GM21786 (cell line): Measurements from ENCODE around the gene MROH2A.

ENCODE experiments used
- ATAC-seq: cut with Tn5 transposase; IDR thresholded peaks from one replicate; pipeline ENCODE4 v1.9.1; 2021; ENCODE audit not compliant: unreplicated experiment

The MROH2A gene

DNA sequence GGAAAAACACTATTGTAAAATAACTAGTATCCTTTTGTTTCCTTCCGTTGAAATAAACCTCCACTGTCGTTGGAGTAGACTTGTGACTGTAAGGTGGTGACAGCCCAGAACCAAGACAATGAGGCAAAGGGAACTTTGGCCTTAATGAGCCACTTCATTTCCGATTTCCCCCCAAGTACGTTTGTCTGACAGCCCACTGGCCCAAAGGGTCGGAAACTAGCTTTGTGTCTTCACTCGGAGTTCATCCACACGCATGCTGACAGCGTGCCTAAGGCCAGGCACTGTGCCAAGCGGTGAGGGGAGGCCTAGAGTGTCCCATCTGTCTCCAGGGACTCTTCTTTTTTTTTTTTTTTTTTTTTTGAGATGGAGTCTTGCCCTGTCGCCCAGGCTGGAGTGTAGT is 55.2 kb downstream of the MROH2A start:
- ATAC-seq: no peak

DNA sequence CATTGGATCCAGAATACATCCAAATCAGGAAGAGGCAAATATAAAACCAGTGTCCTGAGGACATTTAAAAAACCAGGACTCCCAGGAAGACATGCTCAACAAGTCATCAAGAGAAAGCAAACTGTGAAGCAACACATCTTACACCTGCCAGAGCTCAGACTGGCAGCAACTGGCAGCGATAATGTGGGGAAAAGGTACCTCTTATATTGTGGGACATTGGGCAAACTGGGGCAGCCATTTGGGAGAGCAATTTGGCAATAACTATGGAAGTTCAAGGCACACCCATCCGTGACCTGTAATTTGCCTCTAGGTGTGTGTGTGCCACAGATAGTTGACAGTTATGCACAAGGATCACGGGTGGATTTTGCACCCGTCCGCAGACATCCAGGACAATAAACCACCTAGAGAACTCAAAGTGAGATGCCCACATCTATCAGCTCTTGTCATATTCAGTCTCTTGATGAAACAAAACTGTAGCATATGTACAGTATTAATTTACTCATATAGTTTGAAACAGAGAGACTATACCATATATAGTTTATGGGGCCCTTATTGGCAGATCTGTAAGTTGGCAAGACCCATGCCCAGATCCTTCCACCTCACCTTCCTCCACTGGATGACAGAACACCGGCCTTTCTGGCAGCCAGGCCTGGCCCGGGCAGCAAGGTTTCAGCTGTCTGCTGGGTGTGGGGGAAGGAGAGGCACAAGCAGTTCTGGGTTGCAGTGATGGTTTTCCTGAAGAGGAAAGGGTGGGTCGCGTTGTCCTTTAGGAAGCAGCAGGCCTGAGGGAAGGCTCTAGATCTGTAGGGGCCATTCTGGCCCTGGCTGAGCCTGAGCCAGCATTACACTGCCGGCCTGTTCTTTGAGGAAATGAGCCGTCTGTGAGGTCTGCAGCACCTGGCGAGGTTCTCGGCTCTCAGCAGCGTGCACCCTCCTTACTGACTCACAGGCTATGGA is 57.4 kb downstream of the MROH2A start:
- no peak for ATAC-seq

DNA sequence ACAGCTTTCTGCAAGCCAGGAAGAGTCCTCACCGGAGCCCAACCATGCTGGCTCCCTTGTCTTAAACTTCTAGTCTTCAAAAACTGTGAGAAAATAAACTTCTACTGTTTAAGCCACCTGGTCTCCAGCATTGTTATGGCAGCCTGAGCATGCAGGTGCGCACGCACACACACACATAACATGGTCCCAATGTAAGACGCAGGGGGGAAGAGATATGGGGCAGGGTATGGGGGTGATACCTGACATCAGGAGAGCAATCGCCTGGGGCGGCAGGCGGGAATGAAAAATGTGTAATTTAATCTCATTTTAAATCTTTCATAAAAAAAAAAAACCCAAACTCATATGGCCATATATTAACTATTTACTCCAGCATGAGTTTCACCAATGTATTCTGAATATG is 58.2 kb downstream of the MROH2A start:
- ATAC-seq: no peak

DNA sequence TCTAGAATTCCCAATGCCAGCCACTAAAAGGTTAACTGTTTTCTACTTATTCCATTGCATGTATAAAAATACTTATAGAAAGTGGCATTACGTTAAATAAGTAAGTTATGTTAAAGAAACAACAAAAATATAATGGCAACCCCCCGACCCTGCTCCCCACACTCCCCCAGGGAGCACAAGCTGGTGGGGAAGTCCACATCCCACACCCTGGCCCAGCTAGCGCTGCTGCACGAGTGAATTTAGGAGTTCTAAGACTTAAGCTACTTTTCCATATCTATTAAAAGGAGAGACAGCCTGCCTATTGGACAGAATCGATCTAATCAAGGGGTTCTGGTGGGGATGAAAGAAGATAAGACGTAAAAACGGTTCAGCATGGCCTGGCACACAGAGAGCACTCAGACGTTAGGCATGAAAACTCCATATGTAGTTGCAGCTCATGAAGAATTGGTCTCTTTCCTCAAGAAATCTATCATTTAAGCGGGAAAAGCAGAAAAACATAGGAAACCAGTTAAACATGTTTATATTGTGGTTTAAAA is 59.6 kb downstream of the MROH2A start:
- ATAC-seq: no peak

DNA sequence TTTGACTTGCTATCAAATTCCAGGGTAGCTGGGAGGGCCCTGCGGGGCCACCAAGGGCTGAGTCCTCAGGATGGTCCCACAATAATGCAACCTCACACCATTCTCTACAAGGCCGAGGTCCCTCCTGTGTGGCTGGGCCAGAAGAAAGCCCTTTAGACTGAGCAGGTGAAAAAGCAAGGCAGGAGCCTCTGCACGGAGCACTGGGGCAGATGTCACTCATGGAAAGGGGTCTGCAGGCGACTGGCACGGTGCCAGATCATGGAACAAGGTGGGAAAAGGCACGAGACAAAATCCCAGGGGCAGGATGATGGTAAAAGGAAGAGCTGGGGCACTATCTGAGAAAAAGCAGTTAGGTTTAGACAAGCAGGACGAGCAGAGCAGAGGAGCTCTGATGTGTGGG is 60.1 kb downstream of the MROH2A start:
- ATAC-seq: no peak

DNA sequence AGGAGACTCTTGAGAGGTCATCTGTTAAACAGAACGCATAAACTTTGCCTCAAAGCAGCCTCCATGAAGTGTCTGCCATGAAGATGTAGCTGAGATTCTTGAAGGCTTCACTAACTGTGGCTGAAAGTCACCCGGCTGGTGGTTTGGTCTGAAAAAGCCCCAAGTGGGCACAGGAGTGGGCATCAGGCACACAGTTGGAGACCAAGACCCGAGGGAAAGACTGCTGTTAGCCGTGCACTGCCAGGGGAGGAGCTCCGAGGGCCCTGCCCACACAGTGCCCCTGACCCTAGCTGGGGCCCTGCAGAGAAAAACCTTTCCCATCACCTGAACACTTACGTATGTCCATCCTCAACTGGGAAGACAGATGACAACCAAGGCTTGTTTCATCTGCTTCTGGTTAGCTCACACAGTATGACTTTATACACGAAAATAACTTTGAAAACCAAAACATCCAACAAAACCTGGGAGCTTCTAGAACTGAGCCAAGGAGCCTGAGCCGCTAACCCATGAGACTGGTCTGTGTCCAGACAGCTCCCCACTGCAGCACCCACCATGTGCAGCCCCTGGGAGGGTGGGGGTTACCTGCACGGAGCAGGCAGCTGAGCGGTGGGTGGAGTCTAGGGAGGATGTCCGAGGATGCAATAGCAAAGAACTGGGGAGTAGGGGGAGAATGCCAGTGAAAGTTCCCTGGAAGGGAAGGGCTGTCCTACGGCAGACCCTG is 60.8 kb downstream of the MROH2A start:
- ATAC-seq: no peak

DNA sequence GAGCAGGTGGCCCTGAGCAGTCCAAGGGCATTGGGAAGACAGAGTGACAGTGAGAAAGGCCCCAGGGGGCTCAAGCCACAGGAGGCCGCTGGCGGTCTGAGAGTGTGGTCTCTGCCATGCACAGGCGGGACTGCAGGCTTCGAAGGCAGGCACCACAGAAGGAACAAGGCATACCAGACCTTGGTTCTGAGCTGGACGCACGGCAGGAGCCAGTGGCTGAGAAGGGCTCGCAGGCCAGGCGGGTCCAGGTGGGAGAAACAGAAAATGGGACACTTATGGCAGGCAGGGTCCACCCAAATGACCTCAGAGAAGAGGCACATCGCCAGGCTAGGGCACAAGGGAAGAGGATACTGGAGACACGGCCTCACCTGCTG is 61.3 kb downstream of the MROH2A start:
- ATAC-seq: no peak

DNA sequence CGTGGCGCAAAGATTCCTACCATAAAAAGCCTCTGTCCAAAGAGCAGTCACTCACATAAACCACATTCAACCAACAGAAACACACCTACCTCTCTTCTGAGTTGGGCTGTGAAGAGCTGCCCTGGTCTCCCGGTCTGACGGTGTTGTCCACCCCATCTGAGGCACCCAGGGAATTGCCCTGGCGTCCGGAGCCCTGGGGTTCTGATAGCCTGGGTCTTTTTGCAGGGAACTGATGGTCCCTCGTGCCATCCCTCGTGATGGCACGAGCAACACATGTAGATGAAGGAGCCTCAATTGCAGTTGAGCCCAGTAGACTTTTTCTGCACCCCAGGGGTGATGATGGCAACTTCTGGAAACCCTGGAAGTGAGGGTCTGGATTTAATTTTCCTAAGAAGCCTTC is 62.4 kb downstream of the MROH2A start:
- ATAC-seq: no peak

DNA sequence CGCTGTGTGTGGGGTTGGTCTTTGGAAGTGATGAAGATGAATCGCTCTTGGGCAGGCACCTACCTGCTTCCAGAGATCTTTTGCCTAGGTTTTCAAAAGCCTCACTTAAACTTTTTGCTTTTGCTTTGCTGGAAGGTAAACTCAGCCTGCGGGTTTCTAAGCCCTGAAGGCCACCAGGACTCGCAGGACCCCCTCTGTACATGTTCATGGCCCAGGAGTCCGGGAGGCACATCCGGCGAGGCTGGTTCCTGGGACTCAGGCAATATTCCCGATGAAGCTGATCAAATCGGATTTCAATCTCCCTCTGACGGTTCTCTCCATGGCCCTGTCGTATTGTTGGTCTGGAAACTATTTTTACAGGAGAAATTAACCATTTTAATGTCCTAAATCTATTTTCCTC is 63.1 kb downstream of the MROH2A start:
- ATAC-seq: no peak

DNA sequence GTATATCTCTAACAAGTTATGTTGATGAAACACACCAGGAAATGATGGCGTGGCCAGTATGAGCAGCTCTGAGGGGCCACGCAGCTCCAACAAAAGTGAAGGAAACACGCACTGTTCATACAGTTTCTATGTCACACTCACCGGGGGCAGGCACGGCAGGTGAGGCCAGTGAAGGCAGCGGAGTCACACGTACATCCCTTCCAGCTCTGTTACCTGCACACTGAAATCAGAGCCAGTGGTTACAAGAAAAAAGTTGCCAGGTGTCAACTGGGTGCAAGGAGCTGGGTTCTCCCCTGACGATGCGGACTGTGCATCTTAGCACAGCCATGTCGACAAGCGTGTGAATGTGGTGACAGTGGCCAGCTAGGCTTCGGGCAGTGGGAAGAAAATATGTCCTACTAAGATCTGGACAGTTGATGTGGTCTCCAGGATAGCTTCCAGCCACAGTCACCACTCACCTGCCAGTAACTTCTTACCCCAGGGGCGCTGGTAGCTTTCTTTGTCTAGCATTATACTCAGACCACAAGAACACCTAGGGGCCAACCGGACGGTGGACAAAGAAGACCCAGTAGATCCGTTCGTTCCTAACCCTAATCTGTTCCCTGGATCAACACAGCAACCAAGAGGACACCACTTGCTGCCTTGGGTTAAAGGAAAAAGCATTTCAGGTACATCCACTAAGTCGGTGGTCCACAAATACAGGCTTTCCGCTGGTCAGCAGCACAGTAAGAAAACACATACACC is 66.1 kb downstream of the MROH2A start:
- ATAC-seq: no peak

DNA sequence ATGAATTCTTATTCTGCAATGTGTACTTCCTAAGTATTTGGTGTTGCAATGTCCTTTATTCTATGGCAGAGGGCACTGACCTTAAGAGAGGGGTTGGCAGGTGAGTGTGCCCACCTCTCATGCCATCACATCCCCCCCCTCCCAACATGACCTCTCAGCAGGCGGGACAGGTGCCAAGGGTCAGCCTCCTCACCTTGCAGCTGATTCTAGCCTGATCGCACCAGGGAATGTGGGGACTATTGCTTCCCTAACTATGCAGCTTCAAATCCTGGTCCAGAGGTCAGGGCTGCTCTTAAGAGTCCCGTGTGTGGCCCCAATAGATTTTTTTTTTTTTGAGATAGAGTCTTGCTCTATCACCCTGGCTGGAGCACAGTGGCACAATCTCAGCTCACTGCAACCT is 66.7 kb downstream of the MROH2A start:
- ATAC-seq: no peak

DNA sequence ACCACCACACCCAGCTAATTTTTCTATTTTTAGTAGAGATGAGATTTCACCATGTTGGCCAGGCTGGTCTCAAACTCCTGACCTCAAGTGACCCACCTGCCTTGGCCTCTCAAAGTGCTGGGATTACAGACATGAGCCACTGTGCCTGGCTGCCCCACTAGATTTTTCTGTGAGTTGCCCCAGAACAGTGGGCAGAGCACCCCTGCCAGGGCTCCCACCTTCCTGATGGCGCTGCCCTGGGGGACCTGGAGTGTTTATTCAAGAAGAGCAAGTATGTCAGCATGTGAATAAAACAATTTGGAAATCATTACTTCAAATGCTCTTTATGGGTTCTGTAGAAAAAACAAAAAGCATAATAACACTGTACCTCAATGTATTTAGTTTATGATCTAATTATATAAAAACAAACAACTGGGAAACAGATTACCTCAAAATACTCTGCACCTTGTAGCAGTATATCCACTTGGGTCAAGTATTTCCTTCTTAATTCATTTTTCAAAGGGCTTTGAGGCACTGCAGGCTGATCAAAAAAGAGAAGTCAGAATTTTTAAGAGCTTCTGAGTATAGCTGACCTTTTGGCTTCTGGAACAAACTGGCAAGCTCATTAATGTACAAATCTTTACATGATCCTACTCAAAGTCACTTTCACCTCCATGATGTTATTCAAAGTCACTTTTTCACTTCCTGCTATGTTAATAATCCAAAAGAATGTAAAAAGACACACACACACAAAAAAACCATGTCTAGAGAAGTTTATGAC is 67.4 kb downstream of the MROH2A start:
- no peak for ATAC-seq

DNA sequence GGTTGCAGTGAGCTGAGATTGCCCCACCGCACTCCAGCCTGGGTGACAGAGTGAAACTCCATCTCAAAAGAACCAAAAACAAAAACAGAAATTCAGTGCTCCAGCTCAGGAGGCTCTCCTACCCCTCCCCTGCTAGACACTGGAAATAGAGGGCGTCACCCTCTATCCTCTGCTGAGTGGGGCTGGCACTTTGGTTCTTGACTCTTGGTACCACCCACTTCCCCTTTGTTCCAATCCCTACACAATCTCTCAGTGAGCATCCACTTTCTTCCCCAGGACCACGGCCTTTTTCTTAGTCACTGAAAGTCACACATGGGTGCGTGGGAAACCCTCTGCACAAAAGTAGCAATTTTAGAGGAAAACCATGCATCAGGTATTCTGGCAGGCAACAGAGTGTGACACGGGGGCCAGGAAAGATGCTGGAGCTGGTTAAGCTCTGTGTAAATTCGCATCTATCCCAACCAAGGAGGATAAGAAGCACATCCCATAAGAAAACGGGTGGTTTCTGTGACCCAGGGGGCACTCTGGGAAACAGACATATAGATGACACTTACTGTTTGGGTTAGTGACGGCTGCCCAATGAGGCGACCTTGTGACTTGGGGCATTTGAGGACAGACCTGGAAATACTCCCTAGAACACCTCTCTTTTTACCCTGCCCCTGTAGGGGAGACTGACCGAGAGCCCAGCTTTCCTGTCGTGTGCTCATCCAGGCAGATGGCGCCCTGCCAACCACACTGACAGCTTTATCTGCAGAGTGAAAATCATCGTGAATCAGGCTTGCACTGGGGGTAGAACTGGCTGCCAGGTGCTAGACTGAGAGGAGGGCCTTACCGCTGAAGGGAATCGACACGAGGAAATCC is 68.5 kb downstream of the MROH2A start:
- ATAC-seq: no peak

DNA sequence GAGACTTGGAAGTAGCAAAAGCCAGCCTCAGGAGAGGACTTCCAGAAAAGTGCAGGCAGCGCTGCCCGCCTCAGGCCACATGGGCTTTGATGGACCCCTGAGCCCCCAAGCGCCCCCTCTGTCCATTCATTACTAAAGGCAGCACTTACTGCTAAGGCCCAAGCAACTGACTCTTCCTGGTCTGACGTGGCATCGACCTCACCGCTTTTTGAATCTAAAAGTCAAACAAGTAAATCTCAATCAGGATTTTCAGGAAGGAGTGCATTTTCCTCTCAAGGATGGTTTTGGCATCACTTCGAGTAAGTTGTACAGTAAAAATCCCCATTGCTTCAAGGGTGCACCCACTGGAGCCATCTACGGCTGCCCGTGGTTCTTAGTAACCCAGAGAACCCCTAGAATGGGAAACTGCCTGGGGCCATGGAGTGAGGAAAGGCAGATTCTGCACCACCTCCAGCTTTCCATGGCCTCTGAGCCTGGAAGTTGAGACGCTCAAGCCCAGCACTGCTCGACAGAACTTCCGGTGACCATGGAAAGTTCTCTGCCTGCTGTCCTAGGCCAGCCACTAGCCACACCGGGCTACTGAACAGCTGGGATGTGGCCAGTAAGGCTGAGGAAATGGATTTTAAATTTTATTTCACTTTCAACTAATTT is 69.2 kb downstream of the MROH2A start:
- ATAC-seq: no peak

DNA sequence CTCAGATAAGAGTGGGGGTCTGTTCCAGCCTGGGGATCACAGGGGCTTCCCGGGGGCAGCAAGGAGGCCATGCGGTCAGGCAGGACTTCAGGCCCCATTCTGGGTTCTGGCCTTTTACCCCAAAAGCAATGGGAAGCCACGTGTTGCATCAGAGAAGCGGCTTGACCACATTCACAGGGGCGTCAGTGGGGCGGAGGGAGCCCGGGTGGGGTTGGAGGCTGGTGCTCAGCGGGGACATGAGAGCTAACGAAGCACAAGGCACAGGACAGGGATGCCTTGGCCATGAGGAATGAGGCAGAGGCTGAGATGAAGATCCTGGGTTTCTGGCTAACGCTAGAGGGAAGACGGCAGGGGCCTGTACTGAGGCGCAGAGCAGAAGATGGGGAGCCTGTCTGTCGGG is 70.1 kb downstream of the MROH2A start:
- ATAC-seq: no peak

DNA sequence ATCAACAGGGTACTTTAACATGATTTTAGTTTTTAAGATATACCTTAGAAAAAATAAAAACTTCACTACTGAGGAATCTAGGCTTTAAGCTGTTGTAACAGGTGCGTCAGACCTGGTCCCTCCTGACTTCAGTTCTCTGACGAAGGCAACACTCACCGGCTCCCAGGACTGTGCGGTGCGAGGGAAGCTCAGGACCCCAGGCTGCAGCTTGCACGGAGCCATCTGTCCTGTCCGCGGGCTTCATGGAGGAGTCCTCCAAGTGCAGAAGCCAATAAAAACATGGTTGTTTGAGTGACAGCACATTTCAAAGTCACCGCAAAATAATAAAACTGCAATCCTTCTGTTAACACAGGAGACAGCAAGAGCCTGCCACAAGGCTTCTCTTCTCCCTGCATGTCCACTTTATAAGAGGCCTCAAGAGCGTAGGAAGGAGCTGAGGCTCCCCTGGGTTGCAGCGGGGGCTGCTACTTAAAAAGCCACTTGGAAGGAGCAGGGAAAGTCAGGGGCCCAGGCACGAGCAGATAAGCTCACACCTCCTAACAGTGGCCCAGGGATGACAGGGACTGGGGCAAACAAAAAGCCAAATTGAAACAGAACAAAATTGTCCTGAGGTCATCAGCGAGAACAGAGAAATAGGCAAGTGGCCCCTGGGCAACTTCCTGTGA is 71.6 kb downstream of the MROH2A start:
- ATAC-seq: no peak

DNA sequence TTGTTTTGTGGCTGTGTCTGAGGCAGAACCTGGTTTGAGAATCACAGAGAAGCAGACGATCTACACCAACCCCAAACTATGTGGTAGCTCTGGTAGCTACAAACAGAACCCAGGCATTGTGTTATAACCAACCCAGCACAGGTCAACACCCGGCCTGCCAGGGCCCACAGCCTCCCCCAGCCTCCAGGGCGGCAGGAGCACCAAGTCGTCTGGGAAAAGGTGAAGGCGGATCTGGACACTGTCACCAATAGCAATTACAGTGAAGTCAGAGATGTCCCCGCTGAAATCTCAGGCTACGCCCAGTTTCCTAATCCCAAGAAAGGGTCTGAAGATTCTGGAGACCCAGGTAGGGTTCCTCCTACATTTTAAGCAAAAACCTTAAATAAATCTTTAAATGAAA is 72.6 kb downstream of the MROH2A start:
- ATAC-seq: no peak

DNA sequence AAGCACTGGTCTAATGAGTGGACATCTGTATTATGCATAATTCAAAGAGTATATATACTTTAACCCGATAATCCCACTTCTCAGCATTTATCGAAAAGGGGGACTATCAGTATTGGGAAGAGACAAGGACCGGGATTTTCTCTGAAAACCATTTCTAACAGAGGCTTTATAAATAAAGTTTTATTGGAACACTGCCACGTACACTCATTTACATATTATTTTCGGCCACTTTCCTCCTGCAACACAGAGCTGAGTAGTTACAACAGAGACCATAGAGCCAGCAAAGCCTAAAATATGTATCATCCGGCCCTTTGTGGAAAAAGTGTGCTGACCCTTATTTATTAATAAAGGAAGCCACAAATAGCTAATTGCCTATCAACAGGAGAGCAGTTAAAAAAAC is 73.0 kb downstream of the MROH2A start:
- ATAC-seq: no peak

DNA sequence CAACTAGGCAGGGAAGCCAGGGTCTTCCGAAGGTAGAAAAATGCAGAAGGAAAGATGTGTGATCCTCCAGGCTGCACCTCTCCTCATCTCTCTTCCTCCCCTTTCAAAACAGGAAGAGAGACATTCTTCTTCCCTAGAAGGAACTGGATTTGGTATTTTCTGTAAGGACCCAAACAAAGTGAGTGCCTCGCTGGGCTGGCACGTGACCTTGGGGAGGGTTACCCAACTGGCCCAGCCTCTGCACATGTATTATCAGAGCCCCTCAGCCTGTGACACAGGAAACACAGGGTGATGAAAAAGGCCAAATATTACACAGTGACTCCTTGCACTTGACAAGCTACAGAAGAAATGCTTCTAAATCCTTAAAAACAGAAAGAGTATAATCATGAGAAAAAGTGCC is 73.9 kb downstream of the MROH2A start:
- ATAC-seq: no peak
